Measurements from ENCODE around the gene FNIP2.
"Not testable (repeated sequence)": the region's sequence is repeated elsewhere in the genome, so short reads cannot be mapped to it uniquely, and the experiment has no call there.

FNIP2 gene

DNA sequence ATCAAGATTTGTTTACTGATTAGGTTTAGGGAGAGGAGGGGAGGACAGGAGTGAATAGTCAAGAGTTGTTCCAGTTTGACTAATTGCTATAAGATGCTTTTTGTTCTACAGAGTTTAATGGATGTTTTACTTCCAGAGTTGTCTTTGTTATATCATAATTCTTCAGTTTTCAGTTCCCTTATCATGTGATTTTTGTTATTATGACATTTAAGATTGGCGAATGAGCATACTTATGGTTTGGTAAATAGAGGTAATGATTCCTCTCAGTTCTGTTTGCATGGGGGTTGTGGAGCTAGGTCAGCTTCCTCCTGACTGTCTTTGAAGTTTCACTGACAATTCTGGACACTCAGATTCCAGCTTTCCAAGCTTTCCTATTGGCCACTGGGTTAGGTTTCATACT, 24.6 kb downstream of the FNIP2 start:
- not testable (repeated sequence) for DNase-seq

DNA sequence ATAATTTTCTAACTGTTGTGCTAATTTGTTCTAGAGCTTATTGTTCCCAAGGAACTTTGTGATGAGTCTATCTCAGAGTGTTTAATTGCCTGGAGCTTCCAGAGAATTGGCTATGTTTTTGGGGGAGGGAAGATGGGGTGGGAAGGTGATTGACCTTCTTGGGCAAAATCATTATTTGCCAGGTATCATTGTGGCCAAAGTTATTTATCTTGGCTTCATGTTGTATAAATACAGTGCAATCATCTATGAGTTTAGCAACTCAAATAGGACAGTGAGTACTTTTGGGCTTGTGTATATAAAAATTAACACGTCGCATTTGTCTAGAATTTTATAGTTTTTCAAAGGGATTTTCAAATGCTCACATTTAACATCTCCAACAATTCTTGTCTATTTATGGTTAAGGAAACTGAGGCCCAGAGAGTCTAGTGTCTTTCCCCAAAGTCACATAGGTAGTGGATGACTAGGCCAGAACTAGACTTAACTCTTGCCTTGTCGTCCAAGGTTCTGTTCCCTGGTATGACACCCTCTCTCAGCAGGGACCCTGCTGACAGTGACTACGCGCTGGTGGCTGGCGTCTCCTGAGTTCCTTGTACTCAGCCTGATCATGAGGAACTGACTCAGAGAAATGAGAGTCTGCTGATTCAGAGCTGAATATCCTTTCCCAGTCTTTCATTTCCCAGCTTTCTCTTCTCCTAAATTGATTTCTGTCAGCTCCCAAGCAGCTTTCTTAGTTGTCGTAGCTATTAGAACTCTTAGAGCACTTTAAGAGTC, 27.7 kb downstream of the FNIP2 start:
- DNase-seq: no peak

DNA sequence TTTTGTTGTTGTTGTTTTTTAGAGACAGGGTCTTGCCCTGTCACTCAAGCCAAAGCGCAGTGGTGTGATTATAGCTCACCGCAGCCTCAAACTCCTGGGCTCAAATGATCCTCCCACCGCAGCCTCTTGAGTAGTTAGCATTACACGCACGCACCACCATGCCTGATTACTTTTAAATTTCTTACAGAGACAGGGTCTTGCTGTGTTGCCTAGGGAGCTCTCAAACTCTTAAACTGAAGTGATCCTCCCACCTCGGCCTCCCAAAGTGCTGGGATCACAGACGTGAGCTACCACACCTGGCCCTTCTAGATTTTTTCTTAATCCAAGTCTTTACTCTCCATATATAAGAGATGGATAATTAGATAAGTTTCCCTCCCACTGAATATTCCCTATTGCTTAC, 29.2 kb downstream of the FNIP2 start:
- DNase-seq: no peak

DNA sequence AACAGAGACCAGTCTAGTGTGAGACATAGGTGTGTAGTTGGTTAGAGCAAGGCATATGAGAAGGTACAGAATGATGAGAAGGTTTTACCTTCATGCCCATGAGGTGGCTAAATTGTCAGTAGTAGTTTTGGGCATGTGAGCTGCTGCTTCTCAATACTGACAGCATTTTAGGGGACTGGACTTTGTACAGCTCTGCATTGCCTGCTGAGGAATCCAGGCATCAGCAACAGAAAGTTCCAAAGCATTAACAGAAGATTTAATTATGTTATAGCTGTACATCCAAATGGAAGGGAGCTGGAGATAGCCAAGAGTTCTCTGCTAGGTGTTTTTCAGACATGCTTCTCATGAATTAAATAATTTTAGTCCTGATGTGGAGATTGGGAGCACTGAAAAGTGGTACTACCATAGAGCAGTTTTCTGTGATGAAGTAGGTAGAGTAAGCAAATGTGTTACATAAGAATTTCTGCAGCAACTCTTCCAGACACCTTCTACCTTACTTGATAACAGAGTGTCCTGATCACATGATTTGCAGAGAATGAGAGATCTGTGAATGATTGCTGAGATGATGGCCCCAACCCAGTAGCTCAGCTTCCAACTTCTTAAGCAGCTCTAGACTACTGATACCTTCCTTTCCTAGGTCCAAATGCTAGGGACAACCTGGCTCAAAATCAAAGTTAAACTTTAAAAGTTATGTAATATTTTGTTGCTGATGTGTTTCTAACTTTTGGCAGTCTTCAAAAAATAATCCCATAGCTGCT, 30.4 kb downstream of the FNIP2 start:
- no peak for DNase-seq

DNA sequence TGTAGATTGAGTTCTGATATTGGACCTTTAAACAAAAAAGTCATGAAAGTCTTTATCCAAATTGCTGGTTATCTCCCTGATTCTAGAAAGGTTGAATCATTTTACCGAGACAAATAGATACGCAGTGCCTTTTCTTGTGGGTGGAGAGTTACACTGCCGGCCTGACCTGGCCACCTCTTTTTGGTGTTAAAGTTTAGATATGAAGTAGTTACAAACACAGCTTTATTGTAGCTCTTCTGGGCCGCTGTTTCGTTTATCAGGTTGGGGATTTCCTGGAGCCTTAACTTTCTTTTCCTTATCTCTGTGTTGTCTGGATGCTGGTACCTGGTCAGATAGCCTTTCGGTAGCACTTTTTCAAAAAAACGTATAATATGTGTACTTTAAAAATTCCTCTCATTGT, 31.0 kb downstream of the FNIP2 start:
- no peak for DNase-seq

- DNase-seq: no peak
These were observed 32.2 kb downstream of the FNIP2 start for GRCh38 chr4:158801066-158801465.

DNA sequence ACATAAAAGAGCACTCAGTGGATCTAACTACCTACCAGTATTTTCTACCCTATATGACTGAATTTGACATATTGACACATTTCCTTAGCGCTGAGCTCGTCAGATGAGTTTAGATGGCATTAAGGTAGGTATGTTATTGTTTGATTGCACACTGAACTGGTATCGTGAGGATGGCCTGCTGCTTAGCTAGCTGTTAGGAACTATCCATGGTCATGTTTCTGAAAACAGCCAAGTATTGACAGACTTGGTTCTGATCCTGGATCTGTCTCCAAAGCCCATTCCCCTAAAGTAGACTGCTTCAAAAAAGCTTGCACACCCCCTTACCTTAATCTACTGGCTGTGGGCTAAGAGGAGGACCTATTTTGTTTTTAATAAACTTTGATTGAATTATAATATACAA, 32.9 kb downstream of the FNIP2 start:
- no peak for DNase-seq

DNA sequence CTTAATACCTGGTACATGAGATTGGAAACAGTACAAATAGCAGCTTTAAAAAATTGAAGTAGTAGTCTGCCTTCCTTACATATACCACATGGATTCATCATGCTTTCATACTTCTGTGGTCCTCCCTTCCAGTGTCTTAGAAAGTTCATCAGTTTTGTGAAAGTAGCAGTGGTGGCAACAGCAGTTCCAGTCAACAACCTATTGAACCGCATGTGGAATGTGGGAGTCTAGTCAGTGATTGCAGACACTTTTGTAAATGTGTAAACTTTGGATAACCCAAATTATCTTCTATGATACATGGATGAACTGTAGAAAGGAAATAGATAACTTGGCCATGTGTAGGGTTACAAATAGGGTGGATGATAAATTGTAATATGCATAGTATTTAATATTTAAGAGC, 34.1 kb downstream of the FNIP2 start:
- DNase-seq: no peak

- no peak for DNase-seq
These were observed 37.0 kb downstream of the FNIP2 start for GRCh38 chr4:158805635-158806471.

GRCh38 chr4:158807691-158808090, 38.9 kb downstream of the FNIP2 start:
- no peak for DNase-seq

- DNase-seq: no peak
These were observed 39.6 kb downstream of the FNIP2 start for GRCh38 chr4:158808399-158808798.

DNA sequence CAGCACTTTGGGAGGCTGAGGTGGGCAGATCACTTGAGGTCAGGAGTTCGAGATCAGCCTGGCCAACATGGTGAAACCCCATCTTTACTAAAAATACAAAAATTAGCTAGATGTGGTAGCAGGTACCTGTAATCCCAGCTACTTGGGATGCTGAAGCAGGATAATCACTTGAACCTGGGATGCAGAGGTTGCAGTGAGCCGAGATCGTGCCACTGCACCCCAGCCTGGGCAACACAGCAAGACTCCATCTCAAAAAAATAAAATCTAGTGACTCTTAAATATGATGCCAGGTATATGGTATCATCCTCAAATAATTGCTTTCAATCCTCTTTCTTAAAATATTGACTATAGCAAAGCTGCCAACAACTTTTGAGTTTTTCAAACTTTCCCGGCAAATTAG, 40.4 kb downstream of the FNIP2 start:
- DNase-seq: not testable (repeated sequence)

GRCh38 chr4:158809611-158810486, 41.0 kb downstream of the FNIP2 start:
- DNase-seq: peak; percentile 4

DNA sequence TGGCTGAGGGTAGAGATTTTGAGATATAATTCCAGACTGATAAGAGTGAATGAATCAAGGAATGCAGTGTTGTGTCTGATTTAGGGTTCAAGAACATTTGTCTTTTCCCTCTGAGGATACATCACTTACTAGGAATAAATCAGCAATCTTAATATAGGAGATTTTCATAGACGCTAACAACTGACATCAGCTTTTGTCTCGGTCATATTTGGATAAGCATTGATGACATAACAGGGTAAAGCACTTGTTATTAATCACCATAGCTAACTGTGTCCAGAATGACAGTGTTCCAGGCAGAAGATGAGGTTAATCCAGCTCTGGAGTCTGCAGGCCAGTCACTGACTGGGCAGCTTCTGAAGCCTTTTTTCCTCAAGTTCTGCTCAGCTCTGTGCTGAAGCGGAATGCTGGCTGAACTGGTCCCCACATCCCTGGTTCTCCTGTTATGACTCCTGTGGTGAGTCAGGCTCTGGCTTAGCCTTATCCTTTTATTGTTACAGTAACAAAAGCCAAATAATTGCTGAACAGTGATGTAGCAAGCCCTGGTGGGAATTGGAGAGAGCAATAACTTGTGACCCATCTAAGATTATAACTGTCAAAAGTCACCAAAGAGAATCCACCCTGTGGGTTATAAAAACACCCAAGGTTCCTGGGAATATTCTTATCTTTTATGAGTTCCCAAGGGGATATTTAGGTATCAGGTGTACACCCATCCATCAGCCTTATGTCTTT, 41.8 kb downstream of the FNIP2 start:
- DNase-seq: no peak

- DNase-seq: no peak
These were observed 42.4 kb downstream of the FNIP2 start for GRCh38 chr4:158811216-158811540.

GRCh38 chr4:158811704-158812103, 42.9 kb downstream of the FNIP2 start:
- no peak for DNase-seq

DNA sequence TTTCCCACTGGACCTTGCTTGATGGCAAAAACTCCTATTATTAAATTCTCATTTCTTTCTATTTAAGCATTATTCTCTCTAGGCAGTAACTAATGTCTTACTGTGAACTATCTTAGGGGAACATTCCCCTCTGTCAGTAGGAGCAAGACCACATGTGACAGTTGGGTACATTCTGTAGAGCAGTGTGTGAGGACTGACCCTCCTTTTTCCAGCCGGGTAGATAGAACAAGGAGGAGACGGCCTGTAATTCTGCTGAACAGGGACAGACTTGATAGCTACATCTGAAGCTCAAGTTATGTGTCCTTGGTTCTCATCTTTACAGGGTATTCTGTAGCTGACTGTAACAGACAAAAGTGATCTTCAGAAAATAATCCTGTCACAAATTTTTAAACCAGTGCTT, 43.3 kb downstream of the FNIP2 start:
- no peak for DNase-seq

GRCh38 chr4:158812543-158812942, 43.7 kb downstream of the FNIP2 start:
- DNase-seq: no peak

- DNase-seq: no peak
These were observed 44.3 kb downstream of the FNIP2 start for GRCh38 chr4:158813113-158813512.

DNA sequence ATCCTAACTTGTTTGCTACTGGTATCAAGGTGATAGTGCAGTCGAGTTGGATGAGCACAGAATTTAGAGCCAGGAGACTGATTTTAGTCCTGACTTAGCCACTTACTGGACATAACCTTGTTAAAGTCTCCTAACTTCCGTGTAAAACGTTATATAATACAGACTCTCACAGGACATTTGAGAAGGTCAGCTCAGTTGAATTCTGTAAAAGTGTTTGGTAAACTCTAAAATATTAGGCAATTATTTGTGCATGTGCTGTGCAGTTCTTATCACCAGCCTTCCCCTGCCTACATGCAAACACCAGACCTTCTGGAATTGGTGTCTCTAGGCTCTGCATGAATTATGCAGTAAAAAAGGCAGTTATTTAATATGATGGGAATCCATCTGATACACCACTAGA, 45.4 kb downstream of the FNIP2 start:
- no peak for DNase-seq

DNA sequence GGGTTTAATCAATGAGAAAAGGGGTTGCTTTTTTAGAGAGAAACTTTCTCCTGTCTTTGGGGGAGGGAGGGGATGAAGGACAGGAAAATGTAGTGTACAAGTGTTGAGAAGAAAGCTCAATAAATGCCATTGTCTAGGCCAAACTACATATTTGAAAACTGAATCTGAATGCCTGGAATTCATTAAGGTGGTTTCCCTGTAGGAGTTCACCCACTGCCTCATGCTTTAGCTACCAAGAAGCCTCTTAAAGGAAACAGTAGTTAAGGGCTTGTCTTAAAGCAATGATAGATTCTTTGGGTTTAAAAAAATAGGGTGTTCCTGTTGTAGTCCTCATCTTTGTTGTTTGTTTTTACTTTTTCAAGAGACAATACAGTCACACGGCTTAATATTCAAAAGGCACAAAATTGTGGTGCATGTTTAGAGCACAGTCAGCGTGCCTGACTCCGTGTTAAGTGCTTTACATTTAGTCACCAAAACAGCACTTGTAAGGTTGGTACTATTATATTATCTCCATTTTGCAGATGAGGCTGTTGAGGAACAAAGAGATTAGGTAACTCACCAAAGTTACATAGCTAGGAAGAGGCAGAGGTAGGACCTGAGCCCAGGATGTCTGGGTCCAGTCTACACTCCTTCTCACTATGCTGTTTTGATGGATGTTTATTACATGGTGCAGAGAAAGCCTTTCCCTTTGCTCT, 46.0 kb downstream of the FNIP2 start:
- DNase-seq: no peak

Measured in NCI-H2029 (cell line).